OCI-LY1 (cell line): Measurements from ENCODE around the gene TM4SF1.

ENCODE experiments used
- CTCF ChIP-seq: fragments of 200-600 bp; sonication (generic), shearing (Covaris generic); IDR thresholded peaks from 2 replicates; pipeline ENCODE4 v1.5.1; 2017; ENCODE audit warnings: mild to moderate bottlenecking, antibody characterized with exemption, low read length, moderate library complexity, mixed read lengths
- EZH2 ChIP-seq: fragments of 200-600 bp; sonication (generic), shearing (Covaris generic); IDR thresholded peaks from 2 replicates; pipeline ENCODE4 v1.8.0; 2017; ENCODE audit warnings: borderline replicate concordance, mixed run types, mild to moderate bottlenecking, antibody characterized with exemption, low read length, moderate library complexity, mixed read lengths

GRCh38 chr3:149356044-149356592, 21.3 kb downstream of the TM4SF1 start:
- no peak for TF ChIP-seq CTCF
- no peak for TF ChIP-seq EZH2
